Measurements from ENCODE around the gene RNF11.
"Not testable (repeated sequence)": the region's sequence is repeated elsewhere in the genome, so short reads cannot be mapped to it uniquely, and the experiment has no call there.

Gene RNF11

DNA sequence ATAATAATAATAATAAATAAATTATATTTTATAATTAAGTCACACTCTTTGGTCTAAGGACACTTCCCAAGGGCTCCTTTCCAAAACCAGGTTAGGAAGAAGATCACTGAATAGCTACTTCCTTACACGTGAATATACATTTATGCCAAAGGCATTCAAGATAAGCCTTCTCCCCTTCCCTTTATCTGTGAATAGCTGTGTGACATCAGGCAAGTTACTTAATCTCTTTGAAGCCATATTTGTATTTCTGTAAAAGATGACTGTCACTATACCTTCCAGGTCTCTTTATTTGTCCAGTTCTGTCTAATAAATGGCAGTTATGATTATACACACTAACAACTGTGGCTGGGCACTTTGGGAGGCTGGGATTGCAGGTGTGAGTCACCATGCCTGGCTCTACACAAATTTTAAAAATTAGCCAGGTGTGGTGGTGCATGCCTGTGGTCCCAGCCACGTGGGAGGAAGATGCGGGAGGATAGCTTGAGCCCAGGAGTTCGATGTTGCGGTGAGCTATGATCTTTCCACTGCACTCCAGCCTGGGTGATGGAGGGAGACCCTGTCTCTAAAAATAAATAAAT, 5.5 kb upstream of the RNF11 start:
- DNase-seq, result no peak

GRCh38 chr1:51231120-51231519, 5.0 kb upstream of the RNF11 start:
- no peak for DNase-seq

GRCh38 chr1:51231896-51232295, 4.2 kb upstream of the RNF11 start:
- no peak for DNase-seq

DNA sequence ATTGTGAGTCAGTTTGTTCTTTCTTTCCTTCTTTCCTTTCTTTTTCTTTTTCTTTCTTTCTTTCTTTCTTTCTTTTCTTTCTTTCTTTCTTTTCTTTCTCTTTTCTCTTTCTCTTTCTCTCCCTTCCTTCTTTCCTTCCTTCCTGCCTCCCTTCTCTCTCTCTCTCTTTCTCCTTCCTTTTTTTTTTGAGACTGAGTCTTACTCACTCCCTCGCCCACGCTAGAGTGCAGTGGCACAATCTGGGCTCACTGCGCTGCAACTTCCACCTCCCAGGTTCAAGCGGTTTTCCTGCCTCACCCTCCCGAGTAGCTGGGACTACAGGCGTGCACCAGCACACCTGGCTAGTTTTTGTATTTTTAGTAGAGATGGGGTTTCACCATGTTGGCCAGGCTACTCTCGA, 1.8 kb upstream of the RNF11 start:
- not testable (repeated sequence) for DNase-seq

DNA sequence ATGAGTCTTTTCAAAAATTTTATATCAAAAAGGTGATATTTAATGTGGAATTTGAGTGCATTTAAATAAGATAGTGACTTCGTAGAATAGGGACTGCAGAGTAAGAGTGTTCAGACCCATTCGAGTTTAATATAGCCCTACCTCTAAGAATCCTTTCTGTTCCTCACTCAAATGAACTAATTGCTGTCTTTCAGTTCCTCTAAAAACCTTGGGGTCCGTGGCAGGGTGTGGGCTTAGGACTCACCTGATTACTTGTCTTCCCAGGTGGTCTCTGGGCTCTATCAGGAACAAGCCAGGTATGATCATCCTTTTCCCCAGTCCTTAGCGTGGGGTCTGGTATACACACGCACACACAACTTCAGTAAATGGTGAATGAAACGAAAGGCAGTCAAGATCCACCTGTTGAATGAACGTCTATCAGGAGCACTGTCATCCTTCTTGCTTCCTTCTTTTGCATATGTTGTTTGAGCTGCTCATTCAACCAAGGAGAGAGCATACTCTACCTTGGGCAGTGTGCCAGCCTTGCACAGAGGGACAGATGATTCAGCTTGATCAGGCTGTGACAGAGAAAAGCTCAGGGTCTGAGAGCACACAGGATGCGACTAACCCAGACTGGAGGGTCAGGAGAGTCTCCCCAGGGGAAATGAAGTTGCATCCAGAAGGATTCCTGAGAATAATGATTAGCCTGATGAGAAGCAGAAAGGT, 1.2 kb upstream of the RNF11 start:
- DNase-seq, result peak; percentile 96

DNA sequence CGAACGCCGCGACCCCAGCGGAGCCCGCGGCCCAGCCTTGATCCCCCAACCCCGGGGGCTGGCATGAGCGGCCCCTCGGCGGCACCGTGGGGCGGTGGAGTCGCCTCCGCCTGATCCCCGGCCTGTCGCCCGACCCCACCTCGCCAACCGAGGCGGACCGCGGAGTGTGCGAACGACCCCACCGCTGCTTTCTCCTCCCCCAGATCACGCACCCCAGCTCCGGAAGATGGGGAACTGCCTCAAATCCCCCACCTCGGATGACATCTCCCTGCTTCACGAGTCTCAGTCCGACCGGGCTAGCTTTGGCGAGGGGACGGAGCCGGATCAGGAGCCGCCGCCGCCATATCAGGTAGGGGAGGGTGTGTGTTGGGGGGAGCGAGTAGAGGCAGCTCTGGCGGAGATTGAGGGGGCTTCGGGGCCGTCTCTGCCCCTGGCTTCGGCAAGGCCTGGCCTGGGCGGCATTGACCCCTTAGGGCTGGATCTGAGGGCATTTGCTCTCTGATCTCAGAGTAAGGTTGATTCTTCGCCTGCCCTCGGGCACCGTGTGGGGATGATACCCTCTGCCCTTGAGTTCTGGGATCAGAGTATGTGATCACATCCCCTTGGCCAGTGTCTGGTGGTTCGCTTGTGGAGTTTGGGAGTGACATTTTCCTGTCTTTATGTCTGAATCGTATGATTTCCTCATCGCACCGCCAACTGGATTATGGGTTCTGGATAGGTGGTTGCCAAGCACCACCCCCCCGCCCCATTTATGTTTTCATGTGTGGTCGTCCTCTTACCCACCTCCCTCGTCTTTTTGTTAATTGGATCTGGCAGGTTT, 668 bp downstream of the RNF11 start:
- peak; percentile 22 for DNase-seq

DNA sequence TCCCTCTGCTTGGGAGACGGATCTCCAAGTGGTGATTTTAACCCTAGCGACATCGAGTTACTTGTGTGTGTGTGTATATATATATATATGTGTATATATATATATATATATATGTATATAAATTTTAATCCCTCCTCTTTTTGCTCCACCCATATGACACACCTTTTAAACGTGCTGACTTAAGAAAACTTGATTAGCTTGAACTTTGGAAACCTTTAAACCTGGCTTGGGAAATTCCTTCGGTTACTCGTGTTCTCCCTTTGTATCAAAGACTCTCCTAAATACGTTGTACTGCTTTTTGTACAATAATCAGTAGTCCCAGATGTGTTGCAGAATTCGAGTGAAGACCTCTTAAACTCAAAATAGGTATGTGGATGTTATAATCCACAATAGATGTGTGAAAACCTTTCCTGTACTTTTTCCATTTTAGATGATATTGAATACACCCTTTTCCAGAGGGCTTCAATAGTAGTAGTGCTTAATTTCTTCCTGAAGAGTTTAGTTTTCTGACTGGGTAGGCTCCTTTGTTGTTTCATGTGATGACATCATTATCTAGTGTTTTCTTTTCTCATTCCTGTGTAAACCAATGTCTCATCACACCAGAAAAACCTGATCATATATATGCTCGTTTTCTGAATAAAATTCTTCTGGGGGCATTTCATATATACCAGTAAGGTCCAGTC, 1.4 kb downstream of the RNF11 start:
- no peak for DNase-seq

- DNase-seq, result peak; percentile 11
Observed at GRCh38 chr1:51238034-51238403, 1.9 kb downstream of the RNF11 start.

DNA sequence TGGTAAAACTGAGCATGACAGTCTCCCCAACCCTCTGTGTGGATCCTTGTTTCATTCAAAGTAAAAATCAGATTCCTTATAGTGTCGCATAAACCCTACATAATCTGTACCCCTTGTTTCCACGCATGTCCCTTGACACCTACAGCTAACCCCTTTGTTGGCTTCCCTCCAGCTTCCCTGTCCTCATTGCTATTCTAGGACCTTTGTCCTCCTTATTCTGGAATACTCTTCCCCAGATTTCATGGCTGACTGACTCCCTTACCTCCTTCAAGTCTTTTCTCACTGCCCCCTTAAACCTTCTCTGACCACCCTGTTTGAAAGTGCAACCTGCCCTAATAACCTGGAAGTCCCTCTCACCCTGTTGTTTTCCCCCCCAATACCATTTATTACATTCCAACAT, 4.0 kb downstream of the RNF11 start:
- no peak for DNase-seq

GRCh38 chr1:51241119-51241518, 5.0 kb downstream of the RNF11 start:
- DNase-seq, result no peak

- no peak for DNase-seq
Observed at GRCh38 chr1:51242546-51242945, 6.5 kb downstream of the RNF11 start.

- no peak for DNase-seq
Observed at GRCh38 chr1:51247022-51247421, 10.9 kb downstream of the RNF11 start.

DNA sequence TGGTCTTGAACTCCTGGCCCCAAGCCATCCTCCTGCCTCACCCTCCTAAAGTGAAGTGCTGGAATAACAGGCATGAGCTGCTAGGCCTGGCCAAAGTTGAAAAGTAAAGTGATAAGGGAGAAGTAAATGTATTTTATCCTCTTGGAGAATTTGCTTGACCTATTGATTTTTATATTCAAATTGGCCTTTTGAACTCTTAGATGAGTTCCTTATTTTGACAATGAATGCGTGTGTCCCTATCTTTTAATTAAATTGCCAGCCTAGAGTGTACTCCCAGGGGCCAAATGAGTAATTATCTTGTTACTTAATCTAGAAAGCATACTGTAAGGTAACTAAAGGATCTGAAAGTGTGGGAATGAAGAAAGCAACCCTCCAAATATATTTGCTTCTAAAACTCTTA, 11.4 kb downstream of the RNF11 start:
- DNase-seq, result no peak

DNA sequence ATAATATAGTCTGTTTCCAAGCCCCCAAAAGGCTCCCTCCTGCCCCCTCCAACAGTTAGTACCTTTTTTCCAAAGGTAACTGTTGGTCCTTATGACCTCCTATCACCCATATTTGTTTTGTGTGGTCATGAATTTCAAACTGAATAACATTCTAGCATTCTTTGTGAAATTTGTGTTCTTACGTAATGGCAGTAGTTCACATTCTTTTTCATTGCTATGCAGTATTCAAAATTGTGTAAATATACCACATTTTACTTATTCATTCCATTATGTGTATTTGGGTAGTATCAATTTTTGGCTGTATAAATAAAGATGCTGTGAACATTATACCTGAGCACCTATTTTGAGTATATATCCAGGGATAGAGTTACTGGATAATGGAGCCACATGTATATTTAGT, 13.4 kb downstream of the RNF11 start:
- no peak for DNase-seq

- DNase-seq, result not testable (repeated sequence)
Observed at GRCh38 chr1:51250729-51251128, 14.7 kb downstream of the RNF11 start.

- DNase-seq, result not testable (repeated sequence)
Observed at GRCh38 chr1:51251165-51251564, 15.1 kb downstream of the RNF11 start.

DNA sequence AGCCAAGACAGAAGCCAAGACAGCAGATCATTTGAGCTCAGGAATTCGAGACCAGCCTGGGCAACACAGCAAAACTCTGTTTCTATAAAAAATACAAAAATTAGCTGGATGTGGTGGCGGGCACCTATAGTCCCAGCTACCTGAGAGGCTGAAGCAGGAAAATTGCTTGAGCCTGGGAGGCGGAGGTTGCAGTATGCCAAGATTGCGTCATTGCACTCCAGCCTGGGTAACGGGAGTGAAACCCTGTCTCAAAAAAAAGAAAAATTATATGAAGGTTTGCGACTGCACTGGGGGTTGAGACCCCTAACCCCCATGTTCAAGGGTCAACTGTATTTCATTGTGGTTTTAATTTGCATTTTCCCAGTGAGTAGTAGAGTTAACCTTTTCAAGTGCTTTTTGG, 16.3 kb downstream of the RNF11 start:
- no peak for DNase-seq

GRCh38 chr1:51253691-51254090, 17.6 kb downstream of the RNF11 start:
- DNase-seq, result no peak

- DNase-seq, result no peak
Observed at GRCh38 chr1:51255331-51255730, 19.3 kb downstream of the RNF11 start.

DNA sequence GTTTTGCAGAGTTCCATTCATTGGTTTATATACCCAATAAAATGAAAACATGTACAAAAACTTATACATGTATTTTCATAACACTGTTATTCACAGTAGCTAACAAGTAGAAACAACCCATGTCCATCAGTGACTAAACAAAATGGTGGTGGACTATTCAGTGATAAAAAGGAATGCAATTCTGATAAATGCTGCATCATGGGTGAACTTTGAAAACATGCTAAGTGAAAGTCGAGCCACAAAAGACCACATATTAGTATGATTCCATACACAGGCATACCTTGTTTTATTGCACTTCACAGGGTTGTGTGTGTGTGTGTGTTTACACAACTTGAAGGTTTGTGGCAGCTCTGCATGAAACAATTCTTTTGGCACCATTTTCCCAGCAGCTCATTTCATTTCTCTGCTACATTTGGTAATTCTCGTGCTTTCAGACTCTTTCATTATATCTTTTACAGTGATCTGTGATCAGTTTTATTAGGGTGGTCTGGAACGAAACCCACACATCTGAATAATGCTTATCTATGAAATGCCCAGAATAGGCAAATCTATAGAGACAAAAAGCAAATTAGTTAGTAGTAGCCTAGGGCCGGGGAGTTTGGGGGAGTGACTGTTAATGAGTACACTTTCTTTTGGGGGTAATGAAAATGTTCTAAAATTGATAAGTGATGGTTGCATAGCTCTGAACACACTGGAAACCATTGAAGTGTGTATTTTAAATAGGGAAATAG, 27.2 kb downstream of the RNF11 start:
- no peak for DNase-seq

DNA sequence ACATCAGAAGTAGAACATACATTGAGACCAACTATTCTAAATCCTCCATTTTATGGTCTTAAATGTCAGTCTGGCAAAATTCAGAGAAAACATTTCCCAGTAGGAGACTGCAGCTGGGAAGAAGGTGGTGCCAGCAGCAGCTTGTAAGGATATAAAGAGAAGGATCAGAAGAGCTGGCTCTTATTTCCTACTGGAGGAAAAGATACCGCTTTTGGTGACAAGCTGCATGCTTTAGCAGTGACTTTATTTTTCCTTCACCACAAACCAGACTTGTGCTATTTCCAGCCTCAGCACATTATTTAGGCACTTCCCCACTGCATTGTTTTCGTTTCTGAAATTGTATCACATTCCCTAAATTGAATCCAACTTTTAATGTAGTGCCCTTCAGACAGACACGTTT, 28.4 kb downstream of the RNF11 start:
- DNase-seq, result no peak

- no peak for DNase-seq
Observed at GRCh38 chr1:51265618-51266017, 29.5 kb downstream of the RNF11 start.

- DNase-seq, result no peak
Observed at GRCh38 chr1:51266181-51266580, 30.1 kb downstream of the RNF11 start.

All from NCI-H345 (cell line).